ENCODE results near the gene RYR1. TPM values are rescaled to one million over a fixed set of nuclear protein-coding genes. Genes with fewer than 3 reads are reported as not detected.
"Not testable (repeated sequence)": the region's sequence is repeated elsewhere in the genome, so short reads cannot be mapped to it uniquely, and the experiment has no call there.

Gene RYR1
- total RNA-seq, 1 experiment from 2014 or later, result 34.2 TPM

DNA sequence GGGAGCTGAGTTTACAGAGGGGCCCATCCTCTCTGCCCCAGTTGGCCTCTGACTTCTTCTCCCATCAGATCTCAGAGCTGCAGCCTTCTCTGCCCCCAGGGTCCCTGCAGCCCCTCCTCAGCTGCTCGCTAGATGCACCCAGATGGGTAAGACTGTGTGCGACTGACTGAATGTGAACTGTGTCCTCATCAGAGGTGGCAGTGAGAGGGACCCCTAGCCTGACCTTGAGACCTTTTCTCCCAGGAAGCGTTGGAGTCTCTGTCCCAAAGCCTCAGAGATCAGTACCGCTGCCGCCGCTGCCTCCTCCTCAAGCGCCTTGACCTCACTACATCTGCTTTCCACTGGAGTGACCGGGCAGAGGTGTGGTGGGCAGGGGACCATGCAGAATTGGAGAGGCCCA is 28.2 kb upstream of the RYR1 start:
- no peak overlapping the region for H3K27ac ChIP-seq (ENCODE audit: low read length)
- H3K36me3 ChIP-seq (ENCODE audit: control insufficient read depth, insufficient read depth, low read length), result no peaks in the 10 kb centered on the region
- H3K9me3 ChIP-seq (ENCODE audit: control insufficient read depth, insufficient read depth, low read depth, low read length), result no peaks in the 10 kb centered on the region
- no peak for DNase-seq (ENCODE audit: low read depth, low spot score)
- ATAC-seq, result no peak
- H3K4me3 ChIP-seq (ENCODE audit: low read depth in 2 of 2, low read length in 2 of 2), result no peak overlapping the region
- peaks cover 3% of the 10 kb centered on the region; the same call in 1 of the 2 replicates for H3K4me1 ChIP-seq (ENCODE audit: control insufficient read depth, insufficient read depth, low read length)
- no peaks in the 10 kb centered on the region for H3K27me3 ChIP-seq (ENCODE audit: control insufficient read depth, insufficient read depth, low read length)
- no TSS peak for BruUV-seq (replicated peaks)
- in situ Hi-C loops (cut with HindIII; ENCODE audit: low pct_unique_long_range_greater_than_20kb, low sequenced_read_pairs) (no loop called here), intact Hi-C loops (cut with micrococcal nuclease; ENCODE audit: unreplicated experiment) (loop anchor here (10.0 kb wide), 1 partner anchor 230 kb away; no protein-coding TSS in a partner anchor)
- CTCF ChIA-PET, result no interaction called here
- TF ChIP-seq SIN3A (IDR thresholded peaks at IDR 0.05; ENCODE audit: borderline replicate concordance, insufficient read depth, low read depth, low read length) (no peak), TCF7L2 (IDR thresholded peaks at IDR 0.05; ENCODE audit: low read depth, low read length) (no peak), POLR2AphosphoS5 (IDR thresholded peaks at IDR 0.05; ENCODE audit: low read depth, low read length) (no peak)
- TF ChIP-seq, protein P1, sequence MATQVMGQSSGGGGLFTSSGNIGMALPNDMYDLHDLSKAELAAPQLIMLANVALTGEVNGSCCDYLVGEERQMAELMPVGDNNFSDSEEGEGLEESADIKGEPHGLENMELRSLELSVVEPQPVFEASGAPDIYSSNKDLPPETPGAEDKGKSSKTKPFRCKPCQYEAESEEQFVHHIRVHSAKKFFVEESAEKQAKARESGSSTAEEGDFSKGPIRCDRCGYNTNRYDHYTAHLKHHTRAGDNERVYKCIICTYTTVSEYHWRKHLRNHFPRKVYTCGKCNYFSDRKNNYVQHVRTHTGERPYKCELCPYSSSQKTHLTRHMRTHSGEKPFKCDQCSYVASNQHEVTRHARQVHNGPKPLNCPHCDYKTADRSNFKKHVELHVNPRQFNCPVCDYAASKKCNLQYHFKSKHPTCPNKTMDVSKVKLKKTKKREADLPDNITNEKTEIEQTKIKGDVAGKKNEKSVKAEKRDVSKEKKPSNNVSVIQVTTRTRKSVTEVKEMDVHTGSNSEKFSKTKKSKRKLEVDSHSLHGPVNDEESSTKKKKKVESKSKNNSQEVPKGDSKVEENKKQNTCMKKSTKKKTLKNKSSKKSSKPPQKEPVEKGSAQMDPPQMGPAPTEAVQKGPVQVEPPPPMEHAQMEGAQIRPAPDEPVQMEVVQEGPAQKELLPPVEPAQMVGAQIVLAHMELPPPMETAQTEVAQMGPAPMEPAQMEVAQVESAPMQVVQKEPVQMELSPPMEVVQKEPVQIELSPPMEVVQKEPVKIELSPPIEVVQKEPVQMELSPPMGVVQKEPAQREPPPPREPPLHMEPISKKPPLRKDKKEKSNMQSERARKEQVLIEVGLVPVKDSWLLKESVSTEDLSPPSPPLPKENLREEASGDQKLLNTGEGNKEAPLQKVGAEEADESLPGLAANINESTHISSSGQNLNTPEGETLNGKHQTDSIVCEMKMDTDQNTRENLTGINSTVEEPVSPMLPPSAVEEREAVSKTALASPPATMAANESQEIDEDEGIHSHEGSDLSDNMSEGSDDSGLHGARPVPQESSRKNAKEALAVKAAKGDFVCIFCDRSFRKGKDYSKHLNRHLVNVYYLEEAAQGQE (IDR thresholded peaks at IDR 0.05; ENCODE audit: insufficient read depth in 1 of 2, low read depth in 2 of 2, low read length in 1 of 2), result no peak
- POLR2A ChIA-PET, result no interaction called here

DNA sequence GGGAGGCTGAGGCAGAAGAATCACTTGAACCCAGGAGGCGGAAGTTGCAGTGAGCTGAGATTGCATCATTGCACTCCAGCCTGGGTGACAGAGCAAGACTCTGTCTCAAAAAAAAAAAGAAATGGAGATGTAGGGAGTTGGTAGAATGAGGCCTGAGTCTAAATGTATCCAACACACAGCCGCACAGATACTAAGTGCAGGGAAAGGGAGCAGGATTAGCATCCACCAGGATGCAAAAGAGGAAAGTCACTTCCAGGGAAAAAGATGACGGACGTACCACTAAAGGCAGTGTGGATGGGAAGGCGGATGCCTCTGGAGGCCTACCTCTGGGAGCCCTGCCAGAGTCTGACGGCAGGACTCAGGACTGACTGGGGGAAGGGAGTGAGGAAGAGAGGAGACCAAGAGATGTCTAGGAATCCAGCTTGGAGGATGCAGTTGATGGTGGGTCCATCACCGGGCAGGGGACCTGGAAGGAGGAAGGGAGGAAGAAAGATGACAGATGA is 23.8 kb upstream of the RYR1 start:
- TF ChIP-seq TCF7L2 (IDR thresholded peaks at IDR 0.05; ENCODE audit: low read depth, low read length), result no peak
- TF ChIP-seq, protein P1 (IDR thresholded peaks at IDR 0.05; ENCODE audit: insufficient read depth in 1 of 2, low read depth in 2 of 2, low read length in 1 of 2), result no peak
- TF ChIP-seq SIN3A (IDR thresholded peaks at IDR 0.05; ENCODE audit: borderline replicate concordance, insufficient read depth, low read depth, low read length), result no peak
- no peak for TF ChIP-seq POLR2AphosphoS5 (IDR thresholded peaks at IDR 0.05; ENCODE audit: low read depth, low read length)
- TF ChIP-seq, protein P2, sequence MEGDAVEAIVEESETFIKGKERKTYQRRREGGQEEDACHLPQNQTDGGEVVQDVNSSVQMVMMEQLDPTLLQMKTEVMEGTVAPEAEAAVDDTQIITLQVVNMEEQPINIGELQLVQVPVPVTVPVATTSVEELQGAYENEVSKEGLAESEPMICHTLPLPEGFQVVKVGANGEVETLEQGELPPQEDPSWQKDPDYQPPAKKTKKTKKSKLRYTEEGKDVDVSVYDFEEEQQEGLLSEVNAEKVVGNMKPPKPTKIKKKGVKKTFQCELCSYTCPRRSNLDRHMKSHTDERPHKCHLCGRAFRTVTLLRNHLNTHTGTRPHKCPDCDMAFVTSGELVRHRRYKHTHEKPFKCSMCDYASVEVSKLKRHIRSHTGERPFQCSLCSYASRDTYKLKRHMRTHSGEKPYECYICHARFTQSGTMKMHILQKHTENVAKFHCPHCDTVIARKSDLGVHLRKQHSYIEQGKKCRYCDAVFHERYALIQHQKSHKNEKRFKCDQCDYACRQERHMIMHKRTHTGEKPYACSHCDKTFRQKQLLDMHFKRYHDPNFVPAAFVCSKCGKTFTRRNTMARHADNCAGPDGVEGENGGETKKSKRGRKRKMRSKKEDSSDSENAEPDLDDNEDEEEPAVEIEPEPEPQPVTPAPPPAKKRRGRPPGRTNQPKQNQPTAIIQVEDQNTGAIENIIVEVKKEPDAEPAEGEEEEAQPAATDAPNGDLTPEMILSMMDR (IDR thresholded peaks at IDR 0.05), result no peak
- in situ Hi-C loops (cut with HindIII; ENCODE audit: low pct_unique_long_range_greater_than_20kb, low sequenced_read_pairs), result no loop called here
- POLR2A ChIA-PET, result no interaction called here

DNA sequence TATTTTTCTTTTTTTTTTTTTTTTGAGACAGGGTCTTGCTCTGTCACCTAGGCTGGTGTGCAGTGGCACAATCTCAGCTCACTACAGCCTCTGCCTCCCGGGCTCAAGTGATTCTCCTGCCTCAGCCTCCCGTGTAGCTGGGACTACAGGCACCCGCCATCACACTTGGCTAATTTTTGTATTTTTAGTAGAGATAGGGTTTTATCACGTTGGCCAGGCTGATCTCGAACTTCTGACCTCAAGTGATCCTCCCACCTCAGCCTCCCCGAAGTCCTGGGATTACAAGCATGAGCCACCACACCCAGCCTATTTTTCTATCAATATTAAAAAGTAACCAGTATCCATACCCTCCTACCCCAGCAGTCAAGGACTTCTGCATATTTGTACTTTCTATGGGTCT is 23.1 kb upstream of the RYR1 start:
- H3K27ac ChIP-seq (ENCODE audit: low read length); ATAC-seq; H3K36me3 ChIP-seq (ENCODE audit: control insufficient read depth, insufficient read depth, low read length); intact Hi-C loops (cut with micrococcal nuclease; ENCODE audit: unreplicated experiment); H3K4me3 ChIP-seq (ENCODE audit: low read depth in 2 of 2, low read length in 2 of 2); POLR2A ChIA-PET; DNase-seq (ENCODE audit: low read depth, low spot score); H3K27me3 ChIP-seq (ENCODE audit: control insufficient read depth, insufficient read depth, low read length); H3K4me1 ChIP-seq (ENCODE audit: control insufficient read depth, insufficient read depth, low read length); BruUV-seq (replicated peaks); in situ Hi-C loops (cut with HindIII; ENCODE audit: low pct_unique_long_range_greater_than_20kb, low sequenced_read_pairs); H3K9me3 ChIP-seq (ENCODE audit: control insufficient read depth, insufficient read depth, low read depth, low read length): not testable (repeated sequence)
- CTCF ChIA-PET, result interaction anchor here (0.6 kb wide), 1 partner anchor 133 kb away, joined by 6 read pairs; no protein-coding TSS in a partner anchor

More for the DNA sequence above, 23.8 kb upstream of the RYR1 start:
- CTCF ChIA-PET, result interaction anchor here (0.7 kb wide), 1 partner anchor 132 kb away, joined by 5 read pairs; no protein-coding TSS in a partner anchor
- no peaks in the 10 kb centered on the region for H3K27me3 ChIP-seq (ENCODE audit: control insufficient read depth, insufficient read depth, low read length)
- ATAC-seq (peak; percentile 17; the same call in 1 of the 2 replicates), DNase-seq (ENCODE audit: low read depth, low spot score) (no peak)
- no peaks in the 10 kb centered on the region for H3K36me3 ChIP-seq (ENCODE audit: control insufficient read depth, insufficient read depth, low read length)
- no peaks in the 10 kb centered on the region for H3K9me3 ChIP-seq (ENCODE audit: control insufficient read depth, insufficient read depth, low read depth, low read length)
- no peaks in the 10 kb centered on the region for H3K4me1 ChIP-seq (ENCODE audit: control insufficient read depth, insufficient read depth, low read length)
- no TSS peak for BruUV-seq (replicated peaks)
- H3K4me3 ChIP-seq (ENCODE audit: low read depth in 2 of 2, low read length in 2 of 2), result no peak overlapping the region
- intact Hi-C loops (cut with micrococcal nuclease; ENCODE audit: unreplicated experiment), result loop anchor here (10.0 kb wide), 1 partner anchor 225 kb away; no protein-coding TSS in a partner anchor
- no peak overlapping the region for H3K27ac ChIP-seq (ENCODE audit: low read length)
